ENCODE measurements around the gene CCDC137.

CCDC137 gene

DNA sequence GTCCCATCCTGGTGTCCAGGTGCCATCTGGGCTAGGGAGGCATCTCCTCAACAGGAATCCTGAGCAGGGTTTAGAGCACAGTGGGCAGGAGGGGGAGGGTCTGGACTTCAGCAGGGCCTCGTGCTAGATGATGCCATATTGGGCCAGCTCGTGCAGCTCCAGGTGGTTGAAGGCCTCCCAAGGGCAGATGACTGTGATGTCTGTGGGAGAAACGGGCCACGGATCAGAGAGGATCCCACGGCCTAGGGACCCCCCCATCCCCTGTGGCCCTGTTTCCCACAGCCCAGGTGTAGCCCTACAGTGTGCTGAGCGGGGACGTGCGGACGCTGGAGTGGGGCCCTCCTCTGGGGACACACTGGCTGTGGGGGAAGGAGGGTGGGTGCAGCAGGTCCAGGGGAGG, 15.6 kb upstream of the CCDC137 start:
- DNase-seq (ENCODE audit: low spot score): no peak

DNA sequence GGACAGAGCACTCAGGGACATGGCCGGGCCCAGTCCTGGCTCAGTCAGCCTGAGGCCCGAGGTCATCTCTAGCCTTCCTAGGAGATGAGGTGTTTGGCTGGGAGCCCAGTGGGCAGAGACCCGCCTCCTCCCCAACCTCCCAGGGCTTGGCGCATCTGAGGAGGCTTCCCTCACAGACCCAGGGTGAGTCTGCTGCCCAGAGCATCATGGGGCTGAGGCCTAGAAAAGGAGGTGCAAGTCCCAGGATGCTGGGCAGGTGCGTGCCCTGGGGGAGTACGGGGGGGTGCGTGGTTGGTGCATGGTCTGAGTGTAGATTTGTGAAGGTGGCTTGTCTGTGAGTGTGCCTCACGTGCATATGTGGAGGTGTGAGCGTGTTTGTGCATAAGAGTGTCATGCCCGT, 14.8 kb upstream of the CCDC137 start:
- DNase-seq (ENCODE audit: low spot score): no peak

DNA sequence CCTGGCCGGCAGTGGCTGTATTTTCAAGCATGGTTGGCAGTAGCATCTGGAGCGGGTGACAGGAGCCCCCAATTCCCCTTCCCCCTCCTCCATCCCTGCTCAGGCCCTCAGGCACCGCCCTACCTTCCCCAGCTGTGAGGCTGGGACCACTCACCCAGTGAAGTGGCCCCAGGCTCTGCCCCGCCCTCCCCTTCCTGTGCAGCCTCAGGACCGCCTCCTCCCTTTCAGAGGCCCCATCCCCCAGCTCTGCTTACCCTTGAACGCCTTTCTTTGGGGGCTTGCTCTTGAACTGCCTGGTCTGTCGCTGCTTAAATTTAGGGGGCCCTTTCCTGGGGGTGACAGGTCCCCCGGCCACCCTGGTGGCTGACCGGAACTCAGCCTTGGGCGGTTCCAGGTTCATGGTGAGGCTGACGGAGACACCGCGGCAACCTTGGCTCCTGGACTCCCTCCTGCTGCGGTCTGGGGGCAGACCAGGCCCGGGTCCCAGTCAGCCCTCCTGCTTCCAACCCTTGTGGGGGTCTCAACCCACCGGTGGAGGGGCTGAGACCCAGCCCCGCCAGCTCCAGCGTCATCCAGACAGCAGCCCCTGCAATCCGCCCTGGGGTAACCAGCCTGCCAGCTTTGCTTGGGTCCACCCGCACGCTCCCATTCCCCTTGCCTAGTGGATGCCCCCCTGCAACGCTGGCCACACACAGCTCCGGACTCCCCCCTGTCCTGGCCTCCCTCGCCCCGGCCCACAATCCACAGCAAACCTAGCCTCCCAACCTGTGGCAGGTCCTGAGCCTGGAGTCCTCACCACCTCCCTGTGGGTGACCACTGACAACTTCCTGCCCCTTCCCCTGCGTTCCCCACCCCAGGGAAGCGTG, 13.4 kb upstream of the CCDC137 start:
- no peak for DNase-seq (ENCODE audit: low spot score)

DNA sequence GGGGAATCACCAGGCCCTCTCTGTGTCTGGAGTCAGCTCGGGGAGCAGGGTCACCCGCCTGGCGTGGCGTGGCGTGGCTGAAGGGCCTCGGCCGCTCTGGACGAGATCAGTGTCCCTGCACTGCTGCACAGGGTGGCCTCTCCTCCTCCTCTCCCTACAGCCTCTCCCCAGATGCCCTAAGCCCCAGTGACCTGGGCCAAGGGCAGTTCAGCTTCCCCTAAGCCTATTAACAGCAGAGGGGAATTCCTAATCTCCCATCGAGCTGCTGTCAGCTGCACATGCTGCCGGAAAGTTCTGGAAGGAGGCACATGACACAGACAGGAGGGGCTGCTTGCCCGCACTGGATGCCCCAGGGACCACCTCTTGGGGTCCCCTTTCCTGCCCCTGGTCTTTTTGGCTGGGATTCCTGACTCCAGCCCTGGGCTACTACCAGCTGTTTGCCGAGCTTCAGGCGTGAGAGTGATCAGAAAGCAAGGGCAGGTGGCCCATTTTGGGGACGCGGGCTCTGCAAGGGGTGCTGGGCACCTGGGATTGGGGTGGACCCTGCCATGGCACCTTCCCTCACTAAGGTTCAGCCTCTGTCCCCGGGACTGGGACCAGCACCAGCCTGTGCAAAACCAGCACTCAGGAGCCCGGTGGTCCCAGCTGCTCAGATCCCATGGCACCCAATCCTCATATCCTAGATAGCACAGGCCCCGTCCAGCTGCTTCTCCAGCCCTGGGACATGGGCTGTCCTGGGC, 11.0 kb upstream of the CCDC137 start:
- DNase-seq (ENCODE audit: low spot score): no peak

DNA sequence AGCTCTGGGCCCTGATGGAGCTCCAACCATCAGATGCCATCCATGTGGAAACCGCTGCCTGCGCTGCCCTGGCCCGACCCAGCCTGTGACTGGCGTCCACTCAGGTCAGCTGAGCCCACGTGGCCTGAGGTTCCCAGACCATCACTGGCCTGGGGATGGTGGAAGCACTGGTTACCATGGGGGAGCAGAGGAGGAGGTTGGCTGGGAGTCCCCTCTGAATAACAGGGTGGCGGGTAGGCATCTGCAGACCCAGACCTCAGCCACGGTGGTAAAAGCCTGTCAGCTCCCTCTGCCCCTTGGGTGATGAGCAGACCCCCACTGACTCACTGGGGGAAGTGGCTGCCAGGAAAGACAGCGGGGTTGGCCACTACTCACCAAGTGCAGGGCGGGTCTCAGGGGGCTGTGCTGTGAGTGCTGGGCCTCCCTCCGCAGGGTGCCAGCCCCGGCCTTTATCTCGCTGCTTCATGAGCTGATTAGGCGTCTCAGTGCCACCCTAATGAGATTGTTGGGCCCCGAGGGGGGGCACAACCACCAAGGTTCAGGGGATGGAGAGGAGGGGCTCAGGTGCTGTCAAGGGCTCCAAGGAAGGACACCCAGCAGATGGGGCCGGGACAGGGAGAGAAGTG, 10.3 kb upstream of the CCDC137 start, which contains the start of gene PDE6G:
PDE6G (minus strand) TSS at position 425 of the 626 bp plus-strand sequence. CDS start 3,237 bp downstream, outside the sequence.
- DNase-seq (ENCODE audit: low spot score): no peak

DNA sequence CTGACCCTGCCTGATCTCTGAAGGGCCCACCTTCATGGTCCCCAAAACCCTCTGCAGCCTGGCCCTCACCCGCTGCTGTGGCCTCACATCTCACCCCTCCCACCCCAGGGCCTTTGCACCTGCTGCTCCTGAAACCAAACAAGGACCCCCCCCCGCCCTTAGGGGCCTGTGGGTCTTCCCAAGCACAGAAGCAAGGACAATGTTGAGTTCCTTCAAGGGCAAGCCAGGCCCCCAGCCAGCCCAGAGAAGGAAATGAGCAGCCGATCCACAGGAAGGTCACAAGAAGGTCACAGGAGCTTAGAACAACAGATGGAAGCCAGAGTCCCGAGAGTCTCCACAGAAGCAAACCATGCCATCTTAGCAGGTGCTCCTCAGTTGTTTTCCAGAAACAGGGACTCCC, 9.7 kb upstream of the CCDC137 start:
- DNase-seq (ENCODE audit: low spot score): no peak

DNA sequence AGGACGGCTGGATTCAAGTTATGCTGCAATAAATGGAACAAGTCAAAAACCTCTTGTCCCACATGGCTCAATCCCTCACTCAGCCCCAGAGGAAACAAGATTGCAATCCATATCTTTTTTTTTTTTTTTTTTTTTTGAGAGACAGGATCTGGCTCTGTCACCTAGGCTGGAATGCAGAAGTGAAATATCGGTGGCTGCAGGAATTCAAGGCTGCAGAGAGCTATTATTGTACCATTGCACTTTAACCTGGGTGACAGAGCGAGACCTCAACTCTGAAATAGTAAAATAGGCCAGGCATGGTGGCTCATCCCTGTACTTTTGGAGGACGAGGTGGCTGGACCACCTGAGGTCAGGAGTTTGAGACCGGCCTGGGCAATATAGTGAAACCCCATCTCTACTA, 7.5 kb upstream of the CCDC137 start:
- DNase-seq (ENCODE audit: low spot score): no peak

DNA sequence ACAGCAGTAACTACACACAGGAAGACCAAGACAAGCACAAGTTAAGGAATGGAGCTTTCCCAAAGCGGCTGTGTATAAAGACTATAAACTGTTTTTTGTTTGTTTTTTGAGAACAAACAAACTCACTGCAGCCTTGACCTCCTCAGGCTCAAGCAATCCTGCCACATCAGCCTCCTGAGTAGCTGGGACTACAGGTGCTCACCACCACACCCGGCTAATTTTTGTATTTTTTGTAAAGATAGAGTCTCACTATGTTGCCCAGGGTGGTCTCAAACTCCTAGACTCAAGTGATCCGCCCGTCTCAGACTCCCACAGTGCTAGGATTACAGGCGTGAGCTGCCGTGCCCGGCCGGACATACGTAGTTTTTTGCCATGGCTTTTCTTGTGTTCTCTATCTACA, 6.1 kb upstream of the CCDC137 start:
- no peak for DNase-seq (ENCODE audit: low spot score)

DNA sequence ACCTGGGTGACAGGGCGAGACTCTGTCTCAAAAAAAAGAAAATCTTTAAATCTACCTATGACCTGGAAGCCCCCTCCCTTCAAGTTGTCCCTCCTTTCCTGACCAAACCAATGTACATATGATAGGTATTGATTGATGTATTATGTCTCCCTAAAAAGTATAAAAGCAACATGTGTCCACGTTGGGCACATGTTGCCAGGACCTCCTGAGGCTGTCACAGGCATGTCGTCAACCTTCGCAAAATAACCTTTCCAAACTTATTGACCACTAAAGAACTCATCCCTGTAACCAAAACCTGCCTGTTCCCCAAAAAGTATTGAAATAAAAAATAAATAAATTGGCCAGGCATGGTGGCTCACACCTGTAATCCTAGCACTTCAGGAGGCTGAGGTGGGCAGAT, 4.5 kb upstream of the CCDC137 start:
- DNase-seq (ENCODE audit: low spot score): no peak

DNA sequence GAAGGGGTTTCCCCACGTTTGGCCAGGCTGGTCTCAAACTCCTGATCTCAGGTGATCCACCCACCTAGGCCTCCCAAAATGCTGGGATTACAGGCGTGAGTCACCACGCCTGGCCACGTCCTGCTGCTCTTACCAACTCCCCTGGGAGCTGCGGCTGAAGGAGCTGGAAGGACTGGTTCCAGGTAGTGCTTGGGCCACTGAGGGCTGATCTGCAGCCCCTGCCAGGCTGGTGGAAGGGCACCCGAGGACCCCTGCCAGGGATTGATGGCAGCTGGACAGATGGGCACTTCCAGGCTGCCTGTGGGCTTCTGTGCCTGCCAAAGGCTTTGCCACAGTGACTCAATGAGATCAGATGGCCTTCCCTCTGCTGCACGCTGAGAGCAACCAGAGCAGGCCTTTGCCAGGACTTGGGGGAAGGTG, 2.5 kb upstream of the CCDC137 start:
- no peak for DNase-seq (ENCODE audit: low spot score)

DNA sequence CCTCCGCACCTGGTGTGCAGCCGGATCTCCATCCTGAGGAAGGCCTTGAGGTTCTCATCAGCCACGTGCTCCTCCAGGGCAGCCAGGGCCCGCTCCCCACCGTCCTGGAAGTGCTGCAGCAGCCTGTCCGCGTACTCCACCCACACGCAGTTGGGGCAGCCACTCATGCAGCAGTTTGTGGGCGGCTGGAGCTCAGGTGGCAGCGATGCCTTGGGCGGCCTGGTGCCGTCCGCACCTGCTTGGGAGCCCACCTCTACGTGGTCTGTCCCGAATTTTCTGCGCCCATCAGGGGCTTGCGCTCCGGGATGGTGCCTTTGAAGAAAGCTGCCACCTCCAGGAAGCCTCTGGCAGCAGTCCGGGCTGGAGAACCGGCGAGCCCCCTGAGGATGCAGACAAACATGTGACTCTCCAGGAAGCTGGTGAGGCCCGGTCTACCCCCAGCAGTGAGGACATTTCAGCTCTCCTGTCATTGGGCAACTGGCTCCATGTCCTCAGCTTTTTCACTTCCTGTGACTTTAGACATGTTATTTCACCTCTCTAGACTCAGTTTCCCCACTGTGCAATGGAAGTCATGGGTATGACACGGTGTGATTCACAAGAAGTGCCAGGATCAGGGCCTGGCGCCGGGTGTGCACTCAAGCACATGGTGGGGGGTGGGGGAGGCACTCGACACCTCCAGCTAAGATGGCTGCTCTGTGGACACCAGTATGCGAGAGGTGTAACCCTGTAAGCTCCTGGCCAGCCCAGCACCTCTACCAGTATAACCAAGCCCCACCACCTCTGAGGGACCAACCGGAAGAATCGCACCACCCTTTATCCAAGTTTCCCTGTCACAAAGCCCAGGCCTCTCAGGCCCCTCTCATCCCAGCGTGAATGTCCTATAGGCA, 1.1 kb upstream of the CCDC137 start:
- DNase-seq (ENCODE audit: low spot score): peak; percentile 19

DNA sequence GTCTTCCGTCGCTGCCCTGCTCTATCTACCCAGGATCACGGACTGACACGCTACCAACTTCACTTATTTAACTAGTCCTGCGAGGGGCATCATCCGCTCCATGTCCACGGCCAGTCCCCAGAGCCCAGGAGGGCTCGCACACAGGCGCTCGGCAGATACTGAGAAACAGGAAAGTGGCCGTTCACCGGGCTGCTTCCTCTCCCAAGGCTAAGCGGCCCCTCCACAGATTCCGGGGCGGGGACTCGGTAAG, 520 bp upstream of the CCDC137 start:
- DNase-seq (ENCODE audit: low spot score): no peak

DNA sequence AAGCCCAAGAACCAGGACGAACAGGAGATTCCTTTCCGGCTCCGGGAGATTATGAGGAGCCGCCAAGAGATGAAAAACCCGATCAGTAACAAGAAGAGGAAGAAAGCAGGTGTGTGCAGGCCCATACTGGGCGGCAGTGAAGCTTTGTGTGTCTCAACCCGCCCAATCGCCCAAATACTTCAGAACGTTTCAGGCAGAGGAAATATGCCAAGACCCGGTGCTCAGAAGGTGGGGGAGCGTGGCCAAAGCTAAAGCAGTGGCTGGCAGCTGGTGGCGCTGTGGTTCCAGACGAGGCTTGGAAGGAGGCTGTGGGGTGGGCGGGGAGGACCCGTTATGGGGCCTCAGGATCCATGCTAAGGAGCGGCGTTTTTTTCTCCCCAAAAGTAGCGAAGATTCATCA, 1.2 kb downstream of the CCDC137 start:
- DNase-seq (ENCODE audit: low spot score): no peak

DNA sequence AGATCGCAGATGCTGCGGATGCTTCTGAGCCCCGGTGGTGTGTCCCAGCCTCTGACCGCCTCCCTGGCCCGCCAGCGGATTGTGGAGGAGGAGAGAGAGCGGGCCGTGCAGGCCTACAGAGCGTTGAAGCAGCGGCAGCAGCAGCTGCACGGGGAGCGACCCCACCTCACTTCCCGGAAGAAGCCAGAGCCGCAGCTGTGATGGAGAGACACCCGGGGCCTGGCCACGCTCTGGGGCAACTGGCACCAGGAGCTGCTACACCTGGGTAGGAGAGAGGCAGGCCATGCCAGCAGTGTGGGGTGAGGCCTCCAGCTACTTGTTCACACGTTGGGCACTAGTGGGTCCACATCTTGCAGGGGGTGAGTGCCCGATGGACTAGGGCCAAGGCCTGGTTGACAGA, 6.0 kb downstream of the CCDC137 start:
- no peak for DNase-seq (ENCODE audit: low spot score)

DNA sequence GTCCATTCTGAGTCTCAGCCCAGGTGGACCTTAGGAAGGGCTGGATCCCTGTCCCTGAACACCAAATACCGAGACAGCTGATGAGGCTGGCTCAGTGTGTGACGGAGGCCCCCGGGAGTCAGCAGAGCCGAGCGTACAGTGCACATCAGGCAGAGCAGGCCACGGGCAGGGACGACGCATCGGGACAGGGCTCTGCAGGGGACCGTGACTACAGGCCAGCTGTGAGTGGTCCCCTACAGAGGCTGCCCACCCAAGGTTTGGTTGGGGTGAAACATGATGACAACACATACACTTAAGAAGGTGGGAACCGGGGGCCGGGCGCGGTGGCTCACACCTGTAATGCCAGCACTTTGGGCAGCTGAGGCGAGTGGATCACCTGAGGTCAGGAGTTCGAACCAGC, 6.4 kb downstream of the CCDC137 start:
- DNase-seq (ENCODE audit: low spot score): no peak

DNA sequence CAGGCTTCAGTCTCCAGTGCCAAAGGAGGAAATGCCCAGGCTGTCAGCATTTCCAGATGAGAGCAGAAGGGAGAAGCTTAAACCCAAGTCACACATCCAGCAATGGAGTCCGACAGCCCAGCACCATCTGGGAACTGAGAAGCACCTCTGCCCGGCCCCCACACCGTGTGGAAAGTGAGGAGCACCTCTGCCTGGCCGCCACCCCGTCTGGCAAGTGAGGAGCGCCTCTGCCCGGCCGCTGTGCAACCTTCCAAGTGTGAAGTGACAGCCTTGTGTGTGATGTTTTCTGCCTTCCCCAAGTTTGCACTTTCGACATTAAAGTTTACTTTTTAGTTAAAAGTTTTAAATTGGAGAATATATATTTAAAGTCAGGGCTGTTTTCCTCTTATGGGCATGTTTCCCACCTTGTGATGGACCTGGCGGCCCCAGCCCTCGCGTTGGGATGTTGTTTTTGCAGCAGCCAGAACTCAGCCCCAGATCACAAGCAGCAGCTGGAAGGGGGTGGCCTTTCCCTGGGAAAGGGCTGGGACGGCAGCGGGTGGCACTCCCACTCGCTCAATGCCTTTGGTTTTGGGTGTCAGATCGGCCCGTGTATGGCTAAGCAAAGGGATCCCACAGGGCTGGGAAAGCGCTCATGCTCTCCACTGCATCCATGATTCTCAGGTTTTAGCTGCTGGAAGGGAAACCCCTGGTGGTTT, 7.2 kb downstream of the CCDC137 start:
- no peak for DNase-seq (ENCODE audit: low spot score)

DNA sequence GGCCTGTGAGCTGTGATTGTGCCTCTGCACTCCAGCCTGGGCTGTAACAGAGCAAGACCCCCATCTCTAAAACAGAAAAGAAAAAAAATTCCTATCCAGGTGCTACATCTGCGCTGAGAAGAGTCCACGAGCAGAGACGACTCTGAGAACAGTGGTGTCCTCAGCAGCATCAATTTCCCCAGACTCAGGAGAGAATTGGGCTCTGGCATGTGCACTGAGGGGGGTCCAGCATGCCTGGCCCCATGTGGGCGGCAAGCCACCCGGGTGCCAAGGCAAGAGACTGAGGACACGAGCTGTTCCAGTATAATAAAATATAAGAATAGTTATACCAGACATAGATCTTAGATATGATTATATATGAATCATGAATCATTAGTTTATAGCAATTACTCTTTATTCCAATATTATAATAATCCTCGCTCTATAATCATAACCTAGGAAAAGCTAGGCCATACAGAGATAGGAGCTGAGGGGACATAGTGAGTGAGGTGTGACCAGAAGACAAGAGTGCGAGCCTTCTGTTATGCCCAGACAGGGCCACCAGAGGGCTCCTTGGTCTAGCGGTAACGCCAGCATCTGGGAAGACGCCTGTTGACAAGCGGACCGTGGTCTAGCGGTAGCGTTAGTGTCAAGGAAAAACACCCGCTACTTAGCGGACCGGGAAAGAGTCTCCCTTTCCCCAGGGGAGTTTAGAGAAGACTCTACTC, 9.1 kb downstream of the CCDC137 start:
- DNase-seq (ENCODE audit: low spot score): peak; percentile 43

DNA sequence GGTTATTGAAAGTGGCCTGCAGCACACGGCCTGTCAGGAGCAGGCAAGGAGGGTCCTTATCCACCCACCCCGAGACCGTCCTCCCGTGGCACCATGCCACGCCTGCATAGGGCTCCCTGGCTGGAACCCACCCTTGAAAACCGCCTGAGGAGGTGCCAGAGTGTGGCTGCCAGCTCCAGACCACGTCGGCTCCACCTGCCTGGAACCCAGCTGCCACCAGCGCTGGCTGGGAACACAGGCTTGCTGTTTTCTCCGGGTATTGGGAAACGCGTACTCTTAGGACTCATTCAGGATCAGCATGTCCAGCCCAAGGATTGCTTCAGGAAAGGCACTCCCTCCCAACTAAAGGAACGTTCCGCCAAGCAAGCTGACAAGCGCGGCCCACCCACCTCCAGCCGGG, 10.4 kb downstream of the CCDC137 start:
- DNase-seq (ENCODE audit: low spot score): no peak

DNA sequence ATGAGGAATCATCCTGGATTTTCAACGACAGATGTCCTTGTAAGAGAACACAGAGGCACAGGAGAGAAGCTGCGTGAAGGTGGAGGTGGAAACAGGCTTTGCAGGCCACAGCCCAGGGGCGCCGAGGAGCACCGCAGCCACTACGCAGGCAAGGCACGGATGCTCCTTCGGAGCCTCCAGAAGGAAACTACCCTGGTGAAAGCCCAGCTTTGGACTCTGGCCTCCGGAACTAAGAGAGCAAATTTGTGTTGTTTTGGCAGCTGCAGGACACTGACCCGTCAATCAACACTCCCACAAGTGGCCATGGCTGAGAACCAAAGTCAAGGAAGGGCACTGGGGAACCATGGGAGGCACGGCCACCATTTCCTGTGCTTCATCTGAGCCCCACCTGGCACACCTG, 13.6 kb downstream of the CCDC137 start:
- no peak for DNase-seq (ENCODE audit: low spot score)

DNA sequence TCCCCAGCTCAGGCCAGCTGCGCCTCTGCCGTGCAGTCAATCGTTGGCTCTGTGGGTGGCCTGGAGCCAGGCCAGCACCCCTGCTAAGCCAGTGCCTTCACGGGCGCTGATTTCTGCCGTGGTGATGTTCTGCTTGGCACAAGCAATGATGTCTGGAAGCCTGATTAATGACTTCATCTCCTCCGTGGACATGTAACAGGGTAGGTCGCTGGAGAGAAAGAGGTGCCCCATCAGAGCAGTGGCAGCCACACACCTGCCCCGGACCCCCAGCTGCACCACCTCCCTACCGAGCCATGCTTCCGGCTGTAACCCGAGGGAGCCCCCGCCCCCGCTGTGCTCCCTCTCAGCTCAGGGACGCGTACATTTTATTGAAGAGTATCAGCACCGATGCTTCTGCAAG, 15.1 kb downstream of the CCDC137 start:
- DNase-seq (ENCODE audit: low spot score): no peak
